ENCODE measurements around the gene IQGAP2. TPM values are rescaled to one million over a fixed set of nuclear protein-coding genes. Genes with fewer than 3 reads are reported as not detected.
A peak's percentile ranks its signal among the peaks of the same experiment; 100 is the strongest.

IQGAP2 gene
- total RNA-seq, 2 donors from 2014 or later: 117 to 134 TPM

DNA sequence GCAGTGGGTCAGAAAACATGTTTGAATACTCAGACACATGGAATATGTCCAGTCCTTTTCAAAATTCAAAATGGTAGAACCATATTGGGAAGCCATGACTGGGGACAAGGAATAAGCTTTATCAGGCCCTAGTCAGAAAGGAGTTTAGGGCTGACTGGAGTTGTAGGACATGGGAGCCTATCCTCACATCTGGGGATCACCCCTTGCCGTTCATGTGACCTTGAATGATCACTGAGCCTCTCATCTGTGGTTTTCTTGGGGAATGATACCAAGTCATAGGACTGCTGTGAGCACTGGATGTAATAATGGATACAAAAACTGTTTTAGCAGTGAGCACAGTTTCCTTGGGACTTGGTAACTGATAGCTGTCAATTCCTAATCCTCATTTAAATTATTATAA is 84.7 kb downstream of the IQGAP2 start:
- no peak for ATAC-seq
- no peak for DNase-seq
- Mint-ChIP-seq H3K27ac (no peak overlapping the region), H3K36me3 (ENCODE audit: low read depth) (no peaks in the 10 kb centered on the region), H3K27me3 (no peaks in the 10 kb centered on the region), H3K4me1 (peaks cover 50% of the 10 kb centered on the region), H3K4me3 (no peak overlapping the region)
- no peaks in the 10 kb centered on the region for H3K9me3 ChIP-seq (ENCODE audit: control insufficient read depth, low read length, poor library complexity, severe bottlenecking)

DNA sequence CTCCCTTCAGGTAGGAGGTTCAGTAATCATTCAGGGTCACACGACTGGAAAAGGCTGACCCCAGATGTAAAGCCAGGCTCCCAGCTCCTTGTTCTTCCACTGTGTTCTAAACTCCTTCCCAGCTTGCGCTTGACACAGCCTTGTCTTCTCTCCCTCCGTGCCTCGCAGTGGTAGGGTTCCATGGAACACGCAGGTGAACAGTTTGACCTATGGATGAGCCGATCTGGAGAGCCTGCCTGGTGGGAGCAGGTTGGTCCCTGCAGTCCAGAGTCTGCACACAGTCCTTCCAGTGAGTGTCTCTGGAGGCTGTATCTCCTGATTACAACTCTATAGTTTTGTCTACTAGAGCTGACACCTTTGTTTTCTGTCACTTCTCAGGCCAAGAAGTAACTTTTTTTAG is 85.9 kb downstream of the IQGAP2 start:
- no peaks in the 10 kb centered on the region for H3K36me3 Mint-ChIP-seq (ENCODE audit: low read depth)
- peak overlapping the region; percentile 29 for H3K27ac Mint-ChIP-seq
- no peak overlapping the region for H3K4me3 Mint-ChIP-seq
- H3K27me3 Mint-ChIP-seq: no peaks in the 10 kb centered on the region
- ATAC-seq: no peak
- no peaks in the 10 kb centered on the region for H3K9me3 ChIP-seq (ENCODE audit: control insufficient read depth, low read length, poor library complexity, severe bottlenecking)
- no peak for DNase-seq
- H3K4me1 Mint-ChIP-seq: peaks cover 49% of the 10 kb centered on the region

DNA sequence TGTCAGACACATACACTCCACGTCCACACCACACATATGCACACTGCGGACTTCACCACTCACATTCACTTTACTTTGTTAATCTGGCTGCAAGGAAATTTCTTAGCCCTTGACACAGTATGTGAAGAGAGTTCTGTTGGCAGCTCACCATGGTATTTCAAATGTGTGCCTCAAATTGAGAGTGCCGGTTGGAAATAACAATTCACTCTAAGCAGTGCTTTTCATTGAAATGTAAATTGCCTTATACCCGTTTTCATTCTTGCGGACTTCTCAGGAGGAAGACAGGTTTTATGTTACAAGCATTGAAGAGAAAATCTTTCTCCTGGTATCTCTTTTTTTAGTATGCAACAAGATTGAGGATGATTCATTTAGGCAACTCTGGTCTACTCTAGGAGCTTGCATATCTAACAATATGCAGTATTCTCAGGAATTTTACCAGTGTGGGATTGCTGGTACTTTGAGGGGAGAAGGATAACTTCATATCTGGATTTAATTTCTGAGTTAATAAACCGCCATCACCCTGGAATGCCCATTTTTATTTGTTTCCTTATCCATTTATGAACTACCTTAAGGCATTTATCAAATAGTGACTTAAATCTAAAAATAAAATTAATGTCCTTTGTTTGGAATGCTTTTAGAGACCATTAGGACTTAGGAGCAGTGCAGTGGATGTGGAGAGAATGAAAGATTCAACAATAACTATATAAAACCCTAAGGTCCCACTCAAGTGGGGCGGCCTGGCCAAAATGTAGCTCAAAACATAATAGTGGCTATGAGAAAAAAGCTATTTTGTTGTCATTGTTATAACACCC is 87.0 kb downstream of the IQGAP2 start:
- no peaks in the 10 kb centered on the region for H3K9me3 ChIP-seq (ENCODE audit: control insufficient read depth, low read length, poor library complexity, severe bottlenecking)
- no peak for ATAC-seq
- Mint-ChIP-seq H3K4me3 (no peak overlapping the region), H3K36me3 (ENCODE audit: low read depth) (no peaks in the 10 kb centered on the region), H3K4me1 (peaks cover 43% of the 10 kb centered on the region), H3K27ac (peak overlapping the region; percentile 29), H3K27me3 (no peaks in the 10 kb centered on the region)
- no peak for DNase-seq

DNA sequence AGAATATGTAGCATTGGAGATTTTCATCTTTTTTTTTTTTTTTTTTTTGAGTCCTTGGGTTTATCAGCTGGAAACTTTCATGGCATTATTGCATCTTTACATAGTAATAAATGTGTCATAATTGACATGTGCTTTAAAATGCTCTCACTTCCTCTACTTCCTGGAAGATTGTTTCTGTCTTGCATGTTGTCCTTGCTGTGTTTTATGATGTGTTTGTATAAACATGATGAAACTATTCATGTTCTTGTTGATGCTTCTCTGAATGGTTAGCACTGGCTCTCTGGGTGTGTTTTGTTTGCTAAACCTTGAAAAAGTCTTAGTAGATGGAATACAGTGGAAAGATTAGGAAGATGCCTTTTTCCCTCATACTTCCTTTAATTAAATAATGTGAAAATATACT is 87.9 kb downstream of the IQGAP2 start:
- peak overlapping the region; percentile 48 for H3K27ac Mint-ChIP-seq
- H3K4me3 Mint-ChIP-seq: no peak overlapping the region
- H3K9me3 ChIP-seq (ENCODE audit: control insufficient read depth, low read length, poor library complexity, severe bottlenecking): no peaks in the 10 kb centered on the region
- ATAC-seq (no peak), DNase-seq (no peak)
- peaks cover 43% of the 10 kb centered on the region for H3K4me1 Mint-ChIP-seq
- H3K36me3 Mint-ChIP-seq (ENCODE audit: low read depth): no peaks in the 10 kb centered on the region
- H3K27me3 Mint-ChIP-seq: no peaks in the 10 kb centered on the region

DNA sequence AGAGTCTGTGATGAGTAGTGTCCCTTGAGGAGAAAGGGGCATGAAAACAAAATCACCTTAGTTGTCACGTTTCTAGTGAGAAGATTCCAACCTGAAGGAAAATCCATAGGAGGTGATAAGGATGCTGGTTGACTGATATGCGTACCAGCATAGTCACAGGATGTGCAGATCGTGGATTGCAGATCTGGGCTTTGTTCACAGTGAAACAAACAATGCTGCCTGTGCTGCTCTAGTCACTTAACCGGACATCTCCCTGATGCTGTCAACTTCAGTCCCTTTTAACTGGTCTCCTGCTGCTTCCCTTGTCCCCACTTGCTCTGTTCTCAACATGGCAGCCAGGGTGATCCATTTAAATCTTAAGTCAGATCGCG is 89.7 kb downstream of the IQGAP2 start:
- no peak overlapping the region for H3K4me3 Mint-ChIP-seq
- no peaks in the 10 kb centered on the region for H3K9me3 ChIP-seq (ENCODE audit: control insufficient read depth, low read length, poor library complexity, severe bottlenecking)
- no peaks in the 10 kb centered on the region for H3K36me3 Mint-ChIP-seq (ENCODE audit: low read depth)
- no peak for ATAC-seq
- no peak for DNase-seq
- H3K27ac Mint-ChIP-seq: no peak overlapping the region
- H3K27me3 Mint-ChIP-seq: no peaks in the 10 kb centered on the region
- H3K4me1 Mint-ChIP-seq: peaks cover 49% of the 10 kb centered on the region

DNA sequence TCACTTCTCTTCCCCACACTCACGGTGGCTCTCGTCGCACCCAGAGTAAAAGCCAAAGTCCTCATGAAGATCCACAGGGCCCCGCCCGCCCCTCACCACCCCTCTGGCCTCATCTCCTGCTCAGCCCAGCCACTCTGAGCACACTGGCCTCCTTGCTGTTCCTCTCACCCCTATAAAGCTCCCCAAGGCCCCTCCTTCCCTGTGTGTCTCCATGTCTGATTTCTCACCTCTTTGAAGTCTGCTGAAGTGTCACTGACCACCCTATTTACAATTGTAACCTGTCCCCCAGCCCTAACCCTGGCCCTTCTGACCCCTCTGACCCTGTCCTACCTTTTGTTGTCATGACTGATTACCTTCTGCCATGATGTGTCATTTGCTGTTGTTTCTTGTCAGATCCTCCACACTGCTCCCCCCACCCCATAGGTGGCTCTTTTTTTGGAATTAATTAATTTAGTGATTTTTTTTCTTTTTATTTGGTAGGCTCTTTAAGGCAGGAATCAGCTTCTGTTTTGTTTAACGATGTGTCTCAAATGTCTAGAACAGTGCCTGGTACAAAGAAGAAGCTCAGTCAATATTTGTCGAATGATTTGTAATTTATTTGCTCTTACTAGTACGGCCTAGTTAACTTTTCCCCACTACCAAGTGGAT is 90.2 kb downstream of the IQGAP2 start:
- H3K9me3 ChIP-seq (ENCODE audit: control insufficient read depth, low read length, poor library complexity, severe bottlenecking): no peaks in the 10 kb centered on the region
- DNase-seq: no peak
- Mint-ChIP-seq H3K27ac (peak overlapping the region; percentile 53), H3K4me3 (no peak overlapping the region), H3K27me3 (no peaks in the 10 kb centered on the region), H3K4me1 (peaks cover 49% of the 10 kb centered on the region), H3K36me3 (ENCODE audit: low read depth) (no peaks in the 10 kb centered on the region)
- ATAC-seq: no peak

DNA sequence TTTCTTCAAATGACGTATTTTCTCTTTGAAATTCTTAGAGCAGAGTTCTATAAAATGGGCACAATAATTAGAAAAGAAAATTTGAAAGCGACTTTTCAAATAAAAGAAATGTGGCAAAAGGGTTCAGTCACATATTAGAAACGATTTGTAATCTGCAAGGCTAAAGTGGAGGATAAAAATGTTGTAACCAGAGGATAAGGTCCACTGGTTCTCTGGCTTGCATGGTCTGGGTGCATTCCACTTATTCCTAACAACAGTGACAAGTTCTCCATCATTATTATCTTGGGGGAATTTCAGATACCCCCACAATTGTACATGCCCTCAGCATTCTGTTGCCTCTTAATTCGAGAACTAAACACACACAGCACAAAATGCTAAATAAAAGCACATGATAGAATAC is 91.1 kb downstream of the IQGAP2 start:
- no peak overlapping the region for H3K27ac Mint-ChIP-seq

DNA sequence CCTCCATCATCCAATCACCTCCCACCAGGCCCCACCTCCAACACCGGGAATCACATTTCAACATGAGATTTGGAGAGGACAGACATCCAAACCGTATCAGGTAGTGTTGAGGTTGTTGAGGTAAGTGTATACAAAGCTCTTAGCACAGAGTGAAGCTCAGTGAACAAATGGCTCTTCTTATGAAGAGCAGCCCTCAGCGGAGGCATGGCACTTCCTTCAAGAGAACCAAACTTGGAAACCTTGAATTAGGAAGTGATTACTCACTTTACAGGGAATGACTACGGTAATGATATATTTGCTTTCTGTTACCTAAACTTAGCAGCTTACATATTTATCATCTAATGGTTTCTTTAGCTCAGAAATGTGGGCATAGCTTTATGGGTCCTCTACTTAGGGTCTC is 92.8 kb downstream of the IQGAP2 start:
- DNase-seq (no peak), ATAC-seq (no peak)
- H3K36me3 Mint-ChIP-seq (ENCODE audit: low read depth): no peaks in the 10 kb centered on the region
- H3K4me3 Mint-ChIP-seq: no peak overlapping the region
- no peaks in the 10 kb centered on the region for H3K27me3 Mint-ChIP-seq
- H3K27ac Mint-ChIP-seq: no peak overlapping the region
- no peaks in the 10 kb centered on the region for H3K9me3 ChIP-seq (ENCODE audit: control insufficient read depth, low read length, poor library complexity, severe bottlenecking)
- H3K4me1 Mint-ChIP-seq: peaks cover 47% of the 10 kb centered on the region

More for the DNA sequence above, 91.1 kb downstream of the IQGAP2 start:
- H3K4me1 Mint-ChIP-seq: peaks cover 47% of the 10 kb centered on the region
- ATAC-seq (no peak), DNase-seq (no peak)
- H3K4me3 Mint-ChIP-seq: no peak overlapping the region
- H3K36me3 Mint-ChIP-seq (ENCODE audit: low read depth): no peaks in the 10 kb centered on the region
- H3K27me3 Mint-ChIP-seq: no peaks in the 10 kb centered on the region
- H3K9me3 ChIP-seq (ENCODE audit: control insufficient read depth, low read length, poor library complexity, severe bottlenecking): no peaks in the 10 kb centered on the region

DNA sequence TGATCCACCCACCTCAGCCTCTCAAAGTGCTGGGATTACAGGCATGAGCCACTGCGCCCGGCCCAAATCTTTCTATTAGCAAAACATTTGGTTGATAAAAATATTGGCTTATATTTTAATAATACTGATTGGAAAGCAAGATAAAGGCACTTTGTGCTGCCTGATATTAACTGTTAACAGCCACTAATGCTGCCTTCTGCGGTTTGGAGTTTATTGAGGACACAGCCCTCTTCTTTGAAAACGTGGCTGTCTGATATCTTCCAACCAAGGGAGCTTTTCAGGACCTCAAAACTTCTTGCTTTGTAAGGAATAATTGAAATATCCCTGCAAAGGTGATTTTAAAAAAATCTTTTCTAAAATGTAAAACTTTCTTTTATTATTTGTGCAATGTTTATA is 94.0 kb downstream of the IQGAP2 start:
- H3K4me3 Mint-ChIP-seq: no peak overlapping the region
- no peaks in the 10 kb centered on the region for H3K9me3 ChIP-seq (ENCODE audit: control insufficient read depth, low read length, poor library complexity, severe bottlenecking)
- H3K36me3 Mint-ChIP-seq (ENCODE audit: low read depth): no peaks in the 10 kb centered on the region
- DNase-seq (no peak), ATAC-seq (no peak)
- no peaks in the 10 kb centered on the region for H3K27me3 Mint-ChIP-seq
- H3K27ac Mint-ChIP-seq: no peak overlapping the region
- peaks cover 41% of the 10 kb centered on the region for H3K4me1 Mint-ChIP-seq

DNA sequence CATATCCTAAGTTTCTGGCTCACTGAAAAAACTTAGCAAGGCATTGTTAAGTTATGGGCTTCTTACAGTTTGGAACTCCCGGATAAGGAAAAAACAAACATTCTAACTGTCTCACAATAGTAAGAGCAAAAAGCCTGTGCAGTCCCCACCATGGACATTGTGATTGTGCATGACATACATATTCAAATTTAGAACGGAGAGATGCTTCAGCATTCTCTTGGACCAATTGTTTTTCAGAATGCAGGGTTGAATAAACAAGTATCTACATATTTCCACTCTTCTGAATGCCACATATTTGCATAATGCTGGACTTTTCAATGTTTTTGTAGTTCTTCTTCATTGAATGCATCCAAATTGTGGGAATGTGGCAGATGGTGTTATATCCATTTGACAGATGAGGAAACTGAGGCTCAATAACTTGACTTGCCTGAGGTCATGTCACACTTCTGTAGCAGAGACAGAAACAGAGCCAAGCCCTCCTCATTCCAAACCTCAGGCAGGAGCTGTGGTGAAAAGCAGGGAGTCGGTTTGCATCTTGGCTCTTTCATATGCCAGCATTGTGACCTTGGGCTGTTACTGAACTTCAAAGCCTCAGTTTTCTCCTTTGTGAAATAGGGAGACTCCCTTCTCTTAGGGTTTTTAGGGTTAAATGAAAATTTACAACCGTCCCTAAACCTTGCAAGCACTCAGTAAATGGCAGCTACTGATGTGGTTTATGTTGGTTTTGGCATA is 95.1 kb downstream of the IQGAP2 start:
- Mint-ChIP-seq H3K36me3 (ENCODE audit: low read depth) (no peaks in the 10 kb centered on the region), H3K27ac (peak overlapping the region; percentile 21), H3K4me3 (no peak overlapping the region), H3K4me1 (peaks cover 32% of the 10 kb centered on the region), H3K27me3 (no peaks in the 10 kb centered on the region)
- DNase-seq (no peak), ATAC-seq (no peak)
- H3K9me3 ChIP-seq (ENCODE audit: control insufficient read depth, low read length, poor library complexity, severe bottlenecking): no peaks in the 10 kb centered on the region

DNA sequence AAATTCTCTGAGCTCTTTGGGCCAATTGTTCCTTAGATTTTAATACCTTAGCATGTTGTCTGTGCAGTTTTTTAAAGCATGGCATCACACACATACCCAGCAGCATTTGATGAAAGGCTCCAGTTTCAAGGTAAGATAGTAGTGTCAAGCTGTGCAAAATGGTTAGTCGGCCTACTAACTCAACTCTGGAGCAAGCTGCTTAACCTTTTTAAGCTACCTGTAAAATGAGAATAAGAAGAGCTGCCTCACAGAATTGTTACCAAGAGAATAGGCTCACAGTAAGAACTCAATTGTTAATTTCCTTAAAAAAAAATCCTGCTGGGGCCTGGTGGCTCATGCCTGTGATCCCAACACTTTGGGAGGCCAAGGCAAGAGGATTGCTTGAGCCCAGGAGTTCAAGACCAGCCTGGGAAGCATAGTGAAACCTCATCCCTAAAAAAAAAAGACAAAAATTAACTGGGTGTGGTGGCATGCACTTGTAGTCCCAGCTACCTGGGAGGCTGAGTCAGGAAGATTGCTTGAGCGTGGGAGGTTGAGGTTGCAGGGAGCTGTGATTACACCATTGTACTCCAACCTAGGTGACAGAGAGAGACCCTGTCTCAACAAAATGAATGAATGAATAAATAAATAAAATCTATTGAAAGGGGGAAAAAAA is 96.5 kb downstream of the IQGAP2 start:
- H3K9me3 ChIP-seq (ENCODE audit: control insufficient read depth, low read length, poor library complexity, severe bottlenecking): no peaks in the 10 kb centered on the region
- Mint-ChIP-seq H3K4me1 (peaks cover 36% of the 10 kb centered on the region), H3K4me3 (no peak overlapping the region), H3K27me3 (no peaks in the 10 kb centered on the region), H3K36me3 (ENCODE audit: low read depth) (no peaks in the 10 kb centered on the region), H3K27ac (peak overlapping the region; percentile 77)
- ATAC-seq (no peak), DNase-seq (no peak)

DNA sequence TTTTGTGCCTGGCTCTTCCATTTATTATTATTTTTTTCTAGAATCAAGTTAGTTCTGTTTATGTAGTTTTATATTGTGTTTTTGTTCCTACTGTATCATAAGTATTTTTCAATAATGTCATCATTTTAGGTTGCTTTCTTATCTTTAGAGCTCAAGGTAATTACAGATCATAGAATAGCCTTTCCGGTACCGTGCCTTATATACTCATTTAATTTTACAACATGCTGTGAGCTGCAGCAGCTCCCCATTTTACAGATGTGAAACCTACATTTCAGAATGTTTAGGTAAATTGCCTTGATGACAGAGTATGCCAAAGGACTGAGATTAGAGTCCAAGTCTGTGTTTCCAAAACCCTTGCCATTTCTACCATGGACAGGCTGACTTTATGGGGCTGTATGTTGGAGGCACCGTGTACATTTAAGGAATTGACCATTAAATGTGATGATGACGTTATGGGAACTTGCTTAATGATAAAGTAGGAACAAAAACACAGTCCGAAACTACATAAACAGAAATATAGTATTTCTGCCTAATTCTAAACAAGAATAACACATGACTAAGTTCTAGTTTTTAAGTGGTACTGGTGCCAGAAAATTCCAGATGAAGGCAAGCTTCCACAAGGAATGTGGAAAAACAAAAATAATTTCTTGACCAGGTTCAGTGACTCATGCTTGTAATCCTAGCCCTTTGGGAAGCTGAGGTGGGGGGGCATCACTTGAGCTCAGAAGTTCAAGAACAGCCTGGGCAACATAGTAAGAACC is 97.7 kb downstream of the IQGAP2 start:
- ATAC-seq: no peak
- H3K27me3 Mint-ChIP-seq: no peaks in the 10 kb centered on the region
- no peak overlapping the region for H3K4me3 Mint-ChIP-seq
- no peaks in the 10 kb centered on the region for H3K36me3 Mint-ChIP-seq (ENCODE audit: low read depth)
- DNase-seq: no peak
- peaks cover 39% of the 10 kb centered on the region for H3K4me1 Mint-ChIP-seq
- H3K9me3 ChIP-seq (ENCODE audit: control insufficient read depth, low read length, poor library complexity, severe bottlenecking): no peaks in the 10 kb centered on the region
- H3K27ac Mint-ChIP-seq: no peak overlapping the region
